K562 (cell line): ENCODE measurements around the gene C6orf62. TPM values are rescaled to one million over a fixed set of nuclear protein-coding genes. Genes with fewer than 3 reads are reported as not detected.

Source experiments
- polyA plus RNA-seq, 8 experiments: library from polyadenylated mRNA; depleted of rRNA in 4 of 8; stranded (reverse) in 5 of 8; unstranded in 3 of 8; fragments of >200 nt; fragmentation: Nextera tagmentation in 2 of 8; fragmentation: Illumina TruSeq in 1 of 8; extraction: Ambion mirVana in 2 of 8; extraction: Trizol in 1 of 8; gene quantifications; 2 replicates each; pipeline versions ENCODE4 v1.2.1 to v1.2.3, GENCODE V29; 2011 to 2014; ENCODE audit warnings: inconsistent platforms in 1 of 8, missing spikeins in 1 of 8
- total RNA-seq, 7 experiments: library from RNA; depleted of rRNA in 6 of 7; stranded (reverse); fragments of >200 nt in 6 of 7; fragmentation: Illumina TruSeq in 2 of 7; extraction: Trizol in 2 of 7; gene quantifications; 2 replicates each; pipeline versions ENCODE4 v1.2.1 to v1.2.3, GENCODE V29; 2011 to 2021; ENCODE audit warnings: low replicate concordance in 1 of 7
- TF ChIP-seq, protein P1 (sequence below): fragments of 200-600 bp; sonication (generic); IDR thresholded peaks from one replicate; pipeline ENCODE4 v1.6.1; 2012; ENCODE audit warnings: mild to moderate bottlenecking, low read depth, low read length, inconsistent platforms

Gene C6orf62
- total and polyA plus RNA-seq, 9 of the 15 experiments (the other 6 are each of a cell fraction or from before 2014, with no cell fraction given): 48.5 to 579 (median 111) TPM

DNA sequence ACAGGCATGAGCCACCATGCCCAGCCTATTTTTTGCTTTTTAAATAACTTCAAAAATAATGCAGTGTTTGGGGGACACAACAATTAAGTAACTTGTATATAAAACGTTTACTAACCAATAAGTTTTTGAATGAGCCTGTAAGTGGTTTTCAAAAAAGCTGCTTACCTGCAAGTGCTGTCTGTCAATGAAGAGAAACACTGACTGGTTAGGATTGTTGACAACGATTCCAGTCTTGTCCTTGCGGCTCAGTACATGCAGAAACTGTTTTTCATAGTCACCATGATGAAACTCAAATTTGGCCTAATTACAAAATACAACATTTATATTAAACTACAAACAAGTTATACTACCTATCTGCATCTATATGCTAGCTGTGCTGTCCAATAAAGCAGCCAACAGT, 10.3 kb downstream of the C6orf62 start (continued):
- TF ChIP-seq, protein P1, sequence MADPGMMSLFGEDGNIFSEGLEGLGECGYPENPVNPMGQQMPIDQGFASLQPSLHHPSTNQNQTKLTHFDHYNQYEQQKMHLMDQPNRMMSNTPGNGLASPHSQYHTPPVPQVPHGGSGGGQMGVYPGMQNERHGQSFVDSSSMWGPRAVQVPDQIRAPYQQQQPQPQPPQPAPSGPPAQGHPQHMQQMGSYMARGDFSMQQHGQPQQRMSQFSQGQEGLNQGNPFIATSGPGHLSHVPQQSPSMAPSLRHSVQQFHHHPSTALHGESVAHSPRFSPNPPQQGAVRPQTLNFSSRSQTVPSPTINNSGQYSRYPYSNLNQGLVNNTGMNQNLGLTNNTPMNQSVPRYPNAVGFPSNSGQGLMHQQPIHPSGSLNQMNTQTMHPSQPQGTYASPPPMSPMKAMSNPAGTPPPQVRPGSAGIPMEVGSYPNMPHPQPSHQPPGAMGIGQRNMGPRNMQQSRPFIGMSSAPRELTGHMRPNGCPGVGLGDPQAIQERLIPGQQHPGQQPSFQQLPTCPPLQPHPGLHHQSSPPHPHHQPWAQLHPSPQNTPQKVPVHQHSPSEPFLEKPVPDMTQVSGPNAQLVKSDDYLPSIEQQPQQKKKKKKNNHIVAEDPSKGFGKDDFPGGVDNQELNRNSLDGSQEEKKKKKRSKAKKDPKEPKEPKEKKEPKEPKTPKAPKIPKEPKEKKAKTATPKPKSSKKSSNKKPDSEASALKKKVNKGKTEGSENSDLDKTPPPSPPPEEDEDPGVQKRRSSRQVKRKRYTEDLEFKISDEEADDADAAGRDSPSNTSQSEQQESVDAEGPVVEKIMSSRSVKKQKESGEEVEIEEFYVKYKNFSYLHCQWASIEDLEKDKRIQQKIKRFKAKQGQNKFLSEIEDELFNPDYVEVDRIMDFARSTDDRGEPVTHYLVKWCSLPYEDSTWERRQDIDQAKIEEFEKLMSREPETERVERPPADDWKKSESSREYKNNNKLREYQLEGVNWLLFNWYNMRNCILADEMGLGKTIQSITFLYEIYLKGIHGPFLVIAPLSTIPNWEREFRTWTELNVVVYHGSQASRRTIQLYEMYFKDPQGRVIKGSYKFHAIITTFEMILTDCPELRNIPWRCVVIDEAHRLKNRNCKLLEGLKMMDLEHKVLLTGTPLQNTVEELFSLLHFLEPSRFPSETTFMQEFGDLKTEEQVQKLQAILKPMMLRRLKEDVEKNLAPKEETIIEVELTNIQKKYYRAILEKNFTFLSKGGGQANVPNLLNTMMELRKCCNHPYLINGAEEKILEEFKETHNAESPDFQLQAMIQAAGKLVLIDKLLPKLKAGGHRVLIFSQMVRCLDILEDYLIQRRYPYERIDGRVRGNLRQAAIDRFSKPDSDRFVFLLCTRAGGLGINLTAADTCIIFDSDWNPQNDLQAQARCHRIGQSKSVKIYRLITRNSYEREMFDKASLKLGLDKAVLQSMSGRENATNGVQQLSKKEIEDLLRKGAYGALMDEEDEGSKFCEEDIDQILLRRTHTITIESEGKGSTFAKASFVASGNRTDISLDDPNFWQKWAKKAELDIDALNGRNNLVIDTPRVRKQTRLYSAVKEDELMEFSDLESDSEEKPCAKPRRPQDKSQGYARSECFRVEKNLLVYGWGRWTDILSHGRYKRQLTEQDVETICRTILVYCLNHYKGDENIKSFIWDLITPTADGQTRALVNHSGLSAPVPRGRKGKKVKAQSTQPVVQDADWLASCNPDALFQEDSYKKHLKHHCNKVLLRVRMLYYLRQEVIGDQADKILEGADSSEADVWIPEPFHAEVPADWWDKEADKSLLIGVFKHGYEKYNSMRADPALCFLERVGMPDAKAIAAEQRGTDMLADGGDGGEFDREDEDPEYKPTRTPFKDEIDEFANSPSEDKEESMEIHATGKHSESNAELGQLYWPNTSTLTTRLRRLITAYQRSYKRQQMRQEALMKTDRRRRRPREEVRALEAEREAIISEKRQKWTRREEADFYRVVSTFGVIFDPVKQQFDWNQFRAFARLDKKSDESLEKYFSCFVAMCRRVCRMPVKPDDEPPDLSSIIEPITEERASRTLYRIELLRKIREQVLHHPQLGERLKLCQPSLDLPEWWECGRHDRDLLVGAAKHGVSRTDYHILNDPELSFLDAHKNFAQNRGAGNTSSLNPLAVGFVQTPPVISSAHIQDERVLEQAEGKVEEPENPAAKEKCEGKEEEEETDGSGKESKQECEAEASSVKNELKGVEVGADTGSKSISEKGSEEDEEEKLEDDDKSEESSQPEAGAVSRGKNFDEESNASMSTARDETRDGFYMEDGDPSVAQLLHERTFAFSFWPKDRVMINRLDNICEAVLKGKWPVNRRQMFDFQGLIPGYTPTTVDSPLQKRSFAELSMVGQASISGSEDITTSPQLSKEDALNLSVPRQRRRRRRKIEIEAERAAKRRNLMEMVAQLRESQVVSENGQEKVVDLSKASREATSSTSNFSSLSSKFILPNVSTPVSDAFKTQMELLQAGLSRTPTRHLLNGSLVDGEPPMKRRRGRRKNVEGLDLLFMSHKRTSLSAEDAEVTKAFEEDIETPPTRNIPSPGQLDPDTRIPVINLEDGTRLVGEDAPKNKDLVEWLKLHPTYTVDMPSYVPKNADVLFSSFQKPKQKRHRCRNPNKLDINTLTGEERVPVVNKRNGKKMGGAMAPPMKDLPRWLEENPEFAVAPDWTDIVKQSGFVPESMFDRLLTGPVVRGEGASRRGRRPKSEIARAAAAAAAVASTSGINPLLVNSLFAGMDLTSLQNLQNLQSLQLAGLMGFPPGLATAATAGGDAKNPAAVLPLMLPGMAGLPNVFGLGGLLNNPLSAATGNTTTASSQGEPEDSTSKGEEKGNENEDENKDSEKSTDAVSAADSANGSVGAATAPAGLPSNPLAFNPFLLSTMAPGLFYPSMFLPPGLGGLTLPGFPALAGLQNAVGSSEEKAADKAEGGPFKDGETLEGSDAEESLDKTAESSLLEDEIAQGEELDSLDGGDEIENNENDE: no peak
